NCI-H2029 treated with DMSO at 0.1 percent for 48 hours (cell line): ENCODE data around the gene SLC3A2.

Source experiments
- DNase-seq: peaks from one replicate; lab custom pipeline; 2025; lab: John Stamatoyannopoulos, UW

Gene SLC3A2

GRCh38 chr11:62910141-62910882 lies 29.6 kb downstream of the SLC3A2 start:
- DNase-seq = no peak

GRCh38 chr11:62911137-62912130 lies 30.7 kb downstream of the SLC3A2 start:
- no peak for DNase-seq

GRCh38 chr11:62912268-62912667 lies 31.6 kb downstream of the SLC3A2 start:
- no peak for DNase-seq

- DNase-seq = no peak
Measured at GRCh38 chr11:62914416-62914815, 33.7 kb downstream of the SLC3A2 start.

GRCh38 chr11:62917906-62918502 lies 37.3 kb downstream of the SLC3A2 start:
- DNase-seq = no peak

GRCh38 chr11:62918531-62918930 lies 37.8 kb downstream of the SLC3A2 start:
- no peak for DNase-seq

- no peak for DNase-seq
Measured at GRCh38 chr11:62919476-62919875, 38.8 kb downstream of the SLC3A2 start.

- no peak for DNase-seq
Measured at GRCh38 chr11:62919898-62920640, 39.4 kb downstream of the SLC3A2 start.

GRCh38 chr11:62921201-62921572 lies 40.5 kb downstream of the SLC3A2 start, which contains the start of gene CHRM1:
CHRM1 (minus strand) TSS chr11:62921363; CDS start chr11:62911100, 10,263 bp downstream.
- no peak for DNase-seq

- DNase-seq = no peak
Measured at GRCh38 chr11:62921573-62922188, 41.0 kb downstream of the SLC3A2 start.

GRCh38 chr11:62922189-62922589 lies 41.5 kb downstream of the SLC3A2 start:
- DNase-seq = no peak

- DNase-seq = no peak
Measured at GRCh38 chr11:62922653-62923431, 42.1 kb downstream of the SLC3A2 start.

GRCh38 chr11:62923601-62924411 lies 43.1 kb downstream of the SLC3A2 start:
- no peak for DNase-seq

- no peak for DNase-seq
Measured at GRCh38 chr11:62925308-62925707, 44.6 kb downstream of the SLC3A2 start.

- no peak for DNase-seq
Measured at GRCh38 chr11:62925745-62926679, 45.3 kb downstream of the SLC3A2 start.

GRCh38 chr11:62926680-62927455 lies 46.2 kb downstream of the SLC3A2 start:
- DNase-seq = no peak

GRCh38 chr11:62928011-62928410 lies 47.3 kb downstream of the SLC3A2 start:
- DNase-seq = no peak

- DNase-seq = peak; percentile 40
Measured at GRCh38 chr11:62930157-62930556, 49.5 kb downstream of the SLC3A2 start.
